Nephron (organoid): Measurements from ENCODE around the gene BCAS3.
"Not testable (repeated sequence)": the region's sequence is repeated elsewhere in the genome, so short reads cannot be mapped to it uniquely, and the experiment has no call there.

Experiments used
- H3K27ac Mint-ChIP-seq, 3 experiments: 2 replicates each; pipeline ENCODE4 v1.8.0; 2020; ENCODE audit warnings: mixed read lengths in 3 of 3, mild to moderate bottlenecking in 2 of 3, moderate library complexity in 1 of 3
- H3K27me3 Mint-ChIP-seq: 2 replicates; pipeline ENCODE4 v1.8.0; 2021; ENCODE audit warnings: low read depth, mild to moderate bottlenecking, moderate library complexity, mixed read lengths
- H3K36me3 Mint-ChIP-seq: 2 replicates; pipeline ENCODE4 v1.8.0; 2020; ENCODE audit warnings: low read depth, mixed read lengths
- H3K4me1 Mint-ChIP-seq: 2 replicates; pipeline ENCODE4 v1.8.0; 2020; ENCODE audit warnings: mixed read lengths
- H3K4me3 Mint-ChIP-seq, 3 experiments: 2 replicates each; pipeline ENCODE4 v1.8.0; 2020; ENCODE audit warnings: mild to moderate bottlenecking in 3 of 3, mixed read lengths in 3 of 3, moderate library complexity in 2 of 3
- H3K9me3 Mint-ChIP-seq: 2 replicates; pipeline ENCODE4 v1.8.0; 2020; ENCODE audit warnings: mixed read lengths
- TF ChIP-seq, protein P1 (sequence below), 3 experiments: fragments of 200-600 bp; sonication (generic); IDR thresholded peaks; one replicate each; pipeline ENCODE4 v1.5.0; 2021; ENCODE audit warnings: antibody characterized with exemption in 3 of 3; ENCODE audit not compliant: unreplicated experiment in 3 of 3

BCAS3 gene

GRCh38 chr17:60969500-60970037, 291.9 kb downstream of the BCAS3 start:
- TF ChIP-seq, protein P1, sequence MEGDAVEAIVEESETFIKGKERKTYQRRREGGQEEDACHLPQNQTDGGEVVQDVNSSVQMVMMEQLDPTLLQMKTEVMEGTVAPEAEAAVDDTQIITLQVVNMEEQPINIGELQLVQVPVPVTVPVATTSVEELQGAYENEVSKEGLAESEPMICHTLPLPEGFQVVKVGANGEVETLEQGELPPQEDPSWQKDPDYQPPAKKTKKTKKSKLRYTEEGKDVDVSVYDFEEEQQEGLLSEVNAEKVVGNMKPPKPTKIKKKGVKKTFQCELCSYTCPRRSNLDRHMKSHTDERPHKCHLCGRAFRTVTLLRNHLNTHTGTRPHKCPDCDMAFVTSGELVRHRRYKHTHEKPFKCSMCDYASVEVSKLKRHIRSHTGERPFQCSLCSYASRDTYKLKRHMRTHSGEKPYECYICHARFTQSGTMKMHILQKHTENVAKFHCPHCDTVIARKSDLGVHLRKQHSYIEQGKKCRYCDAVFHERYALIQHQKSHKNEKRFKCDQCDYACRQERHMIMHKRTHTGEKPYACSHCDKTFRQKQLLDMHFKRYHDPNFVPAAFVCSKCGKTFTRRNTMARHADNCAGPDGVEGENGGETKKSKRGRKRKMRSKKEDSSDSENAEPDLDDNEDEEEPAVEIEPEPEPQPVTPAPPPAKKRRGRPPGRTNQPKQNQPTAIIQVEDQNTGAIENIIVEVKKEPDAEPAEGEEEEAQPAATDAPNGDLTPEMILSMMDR (IDR thresholded peaks at IDR 0.05; ENCODE audit: unreplicated experiment in 3 of 3): no peak

DNA sequence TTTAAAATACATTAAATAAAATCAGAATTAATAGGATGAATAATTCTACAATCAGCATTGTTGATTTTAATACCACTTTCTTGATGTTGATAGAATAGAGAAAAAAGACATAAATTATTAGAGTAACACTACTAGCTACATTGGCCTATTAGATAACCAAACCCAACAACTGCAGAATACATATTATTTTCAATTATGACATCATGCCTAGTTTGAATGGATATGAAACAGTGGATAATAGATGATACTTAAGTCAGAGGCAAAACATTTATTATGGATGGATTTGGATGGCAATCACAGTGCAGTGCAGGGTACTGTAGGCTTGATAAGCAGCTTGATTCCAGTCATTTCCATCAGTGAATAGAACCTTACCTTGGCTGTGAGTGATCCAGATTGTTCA, 293.1 kb downstream of the BCAS3 start:
- Mint-ChIP-seq H3K27me3 (no peaks in the 10 kb centered on the region), H3K27ac (no peak overlapping the region), H3K9me3 (peaks cover 33% of the 10 kb centered on the region)

More at GRCh38 chr17:60969500-60970037, 291.9 kb downstream of the BCAS3 start:
- no peaks in the 10 kb centered on the region for H3K4me1 Mint-ChIP-seq
- H3K27me3 Mint-ChIP-seq: no peaks in the 10 kb centered on the region
- no peak overlapping the region for H3K27ac Mint-ChIP-seq
- H3K36me3 Mint-ChIP-seq: peaks cover 47% of the 10 kb centered on the region
- H3K9me3 Mint-ChIP-seq: peaks cover 42% of the 10 kb centered on the region
- H3K4me3 Mint-ChIP-seq: no peak overlapping the region

GRCh38 chr17:60971515-60972369, 294.1 kb downstream of the BCAS3 start:
- Mint-ChIP-seq H3K27me3 (no peaks in the 10 kb centered on the region), H3K27ac (no peak overlapping the region), H3K4me1 (no peaks in the 10 kb centered on the region), H3K36me3 (peaks cover 34% of the 10 kb centered on the region), H3K9me3 (peaks cover 26% of the 10 kb centered on the region), H3K4me3 (no peak overlapping the region)
- TF ChIP-seq, protein P1 (IDR thresholded peaks at IDR 0.05; ENCODE audit: unreplicated experiment in 3 of 3): peak; percentile 65 to 76 (median 68)

More for the DNA sequence above, 293.1 kb downstream of the BCAS3 start:
- TF ChIP-seq, protein P1 (IDR thresholded peaks at IDR 0.05; ENCODE audit: unreplicated experiment in 3 of 3): no peak
- Mint-ChIP-seq H3K4me1 (no peaks in the 10 kb centered on the region), H3K4me3 (no peak overlapping the region), H3K36me3 (peaks cover 39% of the 10 kb centered on the region)

DNA sequence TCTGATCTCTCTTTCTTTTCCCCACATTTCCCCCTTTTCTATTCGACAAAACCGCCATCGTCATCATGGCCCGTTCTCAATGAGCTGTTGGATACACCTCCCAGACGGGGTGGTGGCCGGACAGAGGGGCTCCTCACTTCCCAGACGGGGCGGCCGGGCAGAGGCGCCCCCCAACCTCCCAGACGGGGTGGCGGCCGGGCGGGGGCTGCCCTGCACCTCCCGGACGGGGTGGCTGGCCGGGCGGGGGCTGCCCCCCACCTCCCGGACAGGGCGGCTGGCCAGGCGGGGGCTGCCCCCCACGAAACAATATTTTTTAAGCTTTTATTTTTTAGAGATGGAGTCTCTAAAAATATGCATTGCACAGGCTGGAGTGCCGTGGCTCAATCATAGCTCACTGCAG, 299.2 kb downstream of the BCAS3 start:
- H3K9me3 Mint-ChIP-seq: not testable (repeated sequence)

GRCh38 chr17:60989379-60989778, 311.7 kb downstream of the BCAS3 start:
- no peaks in the 10 kb centered on the region for H3K27me3 Mint-ChIP-seq
- TF ChIP-seq, protein P1 (IDR thresholded peaks at IDR 0.05; ENCODE audit: unreplicated experiment in 3 of 3): no peak
- H3K36me3 Mint-ChIP-seq: peaks cover 15% of the 10 kb centered on the region
- H3K27ac Mint-ChIP-seq: no peak overlapping the region
- peaks cover 16% of the 10 kb centered on the region for H3K9me3 Mint-ChIP-seq
- no peaks in the 10 kb centered on the region for H3K4me1 Mint-ChIP-seq
- H3K4me3 Mint-ChIP-seq: no peak overlapping the region

More for the DNA sequence above, 299.2 kb downstream of the BCAS3 start:
- not testable (repeated sequence) for H3K27me3 Mint-ChIP-seq, H3K27ac Mint-ChIP-seq, H3K36me3 Mint-ChIP-seq, H3K4me1 Mint-ChIP-seq, H3K4me3 Mint-ChIP-seq

DNA sequence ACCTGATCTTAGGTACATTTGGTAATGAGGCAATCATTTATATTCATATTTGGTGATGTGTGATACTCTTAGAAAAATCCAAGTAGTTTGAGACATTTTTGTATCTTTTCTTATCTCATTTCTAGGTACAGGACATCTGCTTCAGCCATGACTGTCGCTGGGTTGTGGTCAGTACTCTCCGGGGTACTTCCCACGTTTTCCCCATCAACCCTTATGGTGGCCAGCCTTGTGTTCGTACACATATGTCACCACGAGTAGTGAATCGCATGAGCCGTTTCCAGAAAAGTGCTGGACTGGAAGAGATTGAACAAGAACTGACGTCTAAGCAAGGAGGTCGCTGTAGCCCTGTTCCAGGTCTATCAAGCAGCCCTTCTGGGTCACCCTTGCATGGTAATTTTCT, 312.2 kb downstream of the BCAS3 start:
- H3K36me3 Mint-ChIP-seq: peaks cover 15% of the 10 kb centered on the region
- peaks cover 16% of the 10 kb centered on the region for H3K9me3 Mint-ChIP-seq
- no peak overlapping the region for H3K27ac Mint-ChIP-seq
- no peaks in the 10 kb centered on the region for H3K4me1 Mint-ChIP-seq
- no peaks in the 10 kb centered on the region for H3K27me3 Mint-ChIP-seq
- no peak overlapping the region for H3K4me3 Mint-ChIP-seq
- TF ChIP-seq, protein P1 (IDR thresholded peaks at IDR 0.05; ENCODE audit: unreplicated experiment in 3 of 3): no peak
